Panc1 (cell line): ENCODE measurements around the gene PSMD12. TPM values are rescaled to one million over a fixed set of nuclear protein-coding genes. Genes with fewer than 3 reads are reported as not detected.

ENCODE experiments used
- ATAC-seq: fragments of 200-7000 bp; cut with Tn5 transposase; 2 replicates; pipeline ENCODE4 v1.9.1; 2020; ENCODE audit warnings: mild to moderate bottlenecking, moderate library complexity
- BruUV-seq: library from RNA; stranded (reverse); fragments of 400-500 nt; replicated peaks from 2 replicates; lab custom pipeline; 2021; lab: Mats Ljungman, UMichigan
- CTCF ChIA-PET: fragments of 300-600 bp; sonication (Branson Sonifier 250); formaldehyde crosslinking; loops from one replicate; lab custom pipeline; 2022; ENCODE audit warnings: antibody characterized with exemption; lab: Charles Lee
- POLR2A ChIA-PET: fragments of 300-600 bp; sonication (Branson Sonifier 250); formaldehyde crosslinking; loops from one replicate; lab custom pipeline; 2022; ENCODE audit warnings: antibody characterized with exemption; lab: Charles Lee
- DNase-seq: peaks from one replicate; pipeline ENCODE4 v3.0.0-alpha.2; 2010; ENCODE audit warnings: low read depth, low spot score
- H3K27ac ChIP-seq: 2 replicates; pipeline ENCODE4 v1.5.1; 2011; ENCODE audit warnings: mild to moderate bottlenecking, low read length, inconsistent platforms
- H3K27me3 ChIP-seq: fragments of 200-500 bp; sonication (Bioruptor generic); 2 replicates; pipeline ENCODE4 v1.6.0; 2014; ENCODE audit warnings: low read length, inconsistent platforms; ENCODE audit not compliant: control insufficient read depth, insufficient read depth
- H3K36me3 ChIP-seq: fragments of 200-500 bp; sonication (Bioruptor generic); 2 replicates; pipeline ENCODE4 v1.5.1; 2014; ENCODE audit warnings: inconsistent platforms, mild to moderate bottlenecking, low read length, moderate library complexity; ENCODE audit not compliant: control insufficient read depth, insufficient read depth
- H3K4me1 ChIP-seq: 2 replicates; pipeline ENCODE4 v1.5.1; 2011; ENCODE audit warnings: inconsistent platforms, mild to moderate bottlenecking, low read length, moderate library complexity; ENCODE audit not compliant: control insufficient read depth, insufficient read depth
- H3K4me3 ChIP-seq, 2 experiments: 2 replicates each; pipeline ENCODE4 v1.5.1; 2011 to 2012; ENCODE audit warnings: low read depth in 2 of 2, low read length in 2 of 2, mild to moderate bottlenecking in 2 of 2, inconsistent platforms in 1 of 2, moderate library complexity in 1 of 2
- H3K9me3 ChIP-seq: fragments of 200-500 bp; sonication (Bioruptor generic); 2 replicates; pipeline ENCODE4 v1.5.1; 2014; ENCODE audit warnings: low read depth, mild to moderate bottlenecking, inconsistent platforms, low read length, moderate library complexity; ENCODE audit not compliant: control insufficient read depth, insufficient read depth
- POLR2AphosphoS5 ChIP-seq: IDR thresholded peaks from 2 replicates; pipeline ENCODE4 v1.6.1; 2012; ENCODE audit warnings: mild to moderate bottlenecking, low read depth, low read length, moderate library complexity
- SIN3A ChIP-seq: IDR thresholded peaks from 2 replicates; pipeline ENCODE4 v1.6.1; 2012; ENCODE audit warnings: low read depth, mild to moderate bottlenecking, low read length, moderate library complexity, borderline replicate concordance; ENCODE audit not compliant: insufficient read depth
- TCF7L2 ChIP-seq: IDR thresholded peaks from 2 replicates; pipeline ENCODE4 v1.6.1; 2011; ENCODE audit warnings: mild to moderate bottlenecking, low read depth, low read length, inconsistent platforms
- in situ Hi-C: cut with HindIII; loops from 2 replicates; pipeline ENCODE4 v1.10.0; 2016; ENCODE audit warnings: low sequenced_read_pairs, low pct_unique_long_range_greater_than_20kb
- intact Hi-C: fragments of 100-400 bp; cut with micrococcal nuclease; formaldehyde crosslinking; loops from one replicate; pipeline ENCODE4 v1.10.0; 2022; ENCODE audit not compliant: unreplicated experiment
- total RNA-seq: library from RNA; stranded (reverse); gene quantifications from one replicate; pipeline ENCODE4 v1.2.1, GENCODE V29; 2021; ENCODE audit not compliant: unreplicated experiment
- TF ChIP-seq, protein P1 (sequence below), 2 experiments: IDR thresholded peaks; 2 replicates each; pipeline ENCODE4 v1.6.1; 2011 to 2012; ENCODE audit warnings: low read depth in 2 of 2, control low read depth in 1 of 2, low read length in 1 of 2, mild to moderate bottlenecking in 1 of 2, moderate library complexity in 1 of 2; ENCODE audit not compliant: insufficient read depth in 1 of 2
- TF ChIP-seq, protein P2 (sequence below): fragments of 450-650 bp; IDR thresholded peaks from 2 replicates; pipeline ENCODE4 v1.5.1; 2017; ENCODE audit warnings: mild to moderate bottlenecking

Gene PSMD12
- total RNA-seq, 1 experiment from 2014 or later, result 50.2 TPM

DNA sequence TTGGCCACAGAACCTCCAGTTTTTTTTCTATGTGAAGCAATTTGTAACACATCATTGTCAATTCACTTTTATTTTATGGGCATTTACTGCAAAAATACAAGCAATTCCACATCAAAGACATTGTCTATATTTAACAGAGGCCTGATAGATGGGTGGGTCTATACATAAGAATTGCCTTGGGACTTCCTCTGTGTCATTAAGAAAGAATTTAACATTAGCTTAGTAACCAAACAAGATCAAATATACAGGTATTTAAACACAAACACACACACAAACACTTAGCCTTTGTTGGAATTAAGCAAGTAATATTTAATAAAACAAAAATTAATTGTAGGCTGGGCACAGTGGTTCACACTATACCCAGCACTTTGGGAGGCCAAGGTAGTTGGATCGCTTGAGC, 6.4 kb upstream of the PSMD12 start:
- ATAC-seq, result no peak

GRCh38 chr17:67369676-67370075, 3.3 kb upstream of the PSMD12 start:
- H3K27me3 ChIP-seq, result no peaks in the 10 kb centered on the region
- peaks cover 10% of the 10 kb centered on the region; the same call in 1 of the 2 replicates for H3K36me3 ChIP-seq
- TF ChIP-seq, protein P1, sequence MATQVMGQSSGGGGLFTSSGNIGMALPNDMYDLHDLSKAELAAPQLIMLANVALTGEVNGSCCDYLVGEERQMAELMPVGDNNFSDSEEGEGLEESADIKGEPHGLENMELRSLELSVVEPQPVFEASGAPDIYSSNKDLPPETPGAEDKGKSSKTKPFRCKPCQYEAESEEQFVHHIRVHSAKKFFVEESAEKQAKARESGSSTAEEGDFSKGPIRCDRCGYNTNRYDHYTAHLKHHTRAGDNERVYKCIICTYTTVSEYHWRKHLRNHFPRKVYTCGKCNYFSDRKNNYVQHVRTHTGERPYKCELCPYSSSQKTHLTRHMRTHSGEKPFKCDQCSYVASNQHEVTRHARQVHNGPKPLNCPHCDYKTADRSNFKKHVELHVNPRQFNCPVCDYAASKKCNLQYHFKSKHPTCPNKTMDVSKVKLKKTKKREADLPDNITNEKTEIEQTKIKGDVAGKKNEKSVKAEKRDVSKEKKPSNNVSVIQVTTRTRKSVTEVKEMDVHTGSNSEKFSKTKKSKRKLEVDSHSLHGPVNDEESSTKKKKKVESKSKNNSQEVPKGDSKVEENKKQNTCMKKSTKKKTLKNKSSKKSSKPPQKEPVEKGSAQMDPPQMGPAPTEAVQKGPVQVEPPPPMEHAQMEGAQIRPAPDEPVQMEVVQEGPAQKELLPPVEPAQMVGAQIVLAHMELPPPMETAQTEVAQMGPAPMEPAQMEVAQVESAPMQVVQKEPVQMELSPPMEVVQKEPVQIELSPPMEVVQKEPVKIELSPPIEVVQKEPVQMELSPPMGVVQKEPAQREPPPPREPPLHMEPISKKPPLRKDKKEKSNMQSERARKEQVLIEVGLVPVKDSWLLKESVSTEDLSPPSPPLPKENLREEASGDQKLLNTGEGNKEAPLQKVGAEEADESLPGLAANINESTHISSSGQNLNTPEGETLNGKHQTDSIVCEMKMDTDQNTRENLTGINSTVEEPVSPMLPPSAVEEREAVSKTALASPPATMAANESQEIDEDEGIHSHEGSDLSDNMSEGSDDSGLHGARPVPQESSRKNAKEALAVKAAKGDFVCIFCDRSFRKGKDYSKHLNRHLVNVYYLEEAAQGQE (IDR thresholded peaks at IDR 0.05; ENCODE audit: insufficient read depth in 1 of 2, low read depth in 2 of 2, low read length in 1 of 2), result no peak
- TF ChIP-seq POLR2AphosphoS5, result no peak
- TF ChIP-seq, protein P2, sequence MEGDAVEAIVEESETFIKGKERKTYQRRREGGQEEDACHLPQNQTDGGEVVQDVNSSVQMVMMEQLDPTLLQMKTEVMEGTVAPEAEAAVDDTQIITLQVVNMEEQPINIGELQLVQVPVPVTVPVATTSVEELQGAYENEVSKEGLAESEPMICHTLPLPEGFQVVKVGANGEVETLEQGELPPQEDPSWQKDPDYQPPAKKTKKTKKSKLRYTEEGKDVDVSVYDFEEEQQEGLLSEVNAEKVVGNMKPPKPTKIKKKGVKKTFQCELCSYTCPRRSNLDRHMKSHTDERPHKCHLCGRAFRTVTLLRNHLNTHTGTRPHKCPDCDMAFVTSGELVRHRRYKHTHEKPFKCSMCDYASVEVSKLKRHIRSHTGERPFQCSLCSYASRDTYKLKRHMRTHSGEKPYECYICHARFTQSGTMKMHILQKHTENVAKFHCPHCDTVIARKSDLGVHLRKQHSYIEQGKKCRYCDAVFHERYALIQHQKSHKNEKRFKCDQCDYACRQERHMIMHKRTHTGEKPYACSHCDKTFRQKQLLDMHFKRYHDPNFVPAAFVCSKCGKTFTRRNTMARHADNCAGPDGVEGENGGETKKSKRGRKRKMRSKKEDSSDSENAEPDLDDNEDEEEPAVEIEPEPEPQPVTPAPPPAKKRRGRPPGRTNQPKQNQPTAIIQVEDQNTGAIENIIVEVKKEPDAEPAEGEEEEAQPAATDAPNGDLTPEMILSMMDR, result no peak
- no peak for TF ChIP-seq TCF7L2
- TF ChIP-seq SIN3A, result no peak
- no peak for DNase-seq
- peaks cover 8% of the 10 kb centered on the region for H3K4me1 ChIP-seq
- no peak overlapping the region for H3K4me3 ChIP-seq
- in situ Hi-C loops (no loop called here), intact Hi-C loops (no loop called here)
- H3K9me3 ChIP-seq, result no peaks in the 10 kb centered on the region
- no peak for ATAC-seq
- POLR2A ChIA-PET, result no interaction called here
- CTCF ChIA-PET, result no interaction called here
- no TSS peak for BruUV-seq
- H3K27ac ChIP-seq, result no peak overlapping the region

More for the DNA sequence above, 6.4 kb upstream of the PSMD12 start:
- ChIA-PET POLR2A (no interaction called here), CTCF (interaction anchor here (0.7 kb wide), 1 partner anchor 8 kb away, joined by 4 read pairs; no protein-coding TSS in a partner anchor)
- Histone ChIP-seq H3K27me3 (no peaks in the 10 kb centered on the region), H3K4me3 (no peak overlapping the region), H3K4me1 (peaks cover 12% of the 10 kb centered on the region), H3K27ac (no peak overlapping the region), H3K9me3 (no peaks in the 10 kb centered on the region), H3K36me3 (peaks cover 4% of the 10 kb centered on the region; the same call in 1 of the 2 replicates)
- in situ Hi-C loops (no loop called here), intact Hi-C loops (no loop called here)
- DNase-seq, result no peak
- BruUV-seq, result no TSS peak
- TF ChIP-seq, protein P1 (IDR thresholded peaks at IDR 0.05; ENCODE audit: insufficient read depth in 1 of 2, low read depth in 2 of 2, low read length in 1 of 2), result no peak
- no peak for TF ChIP-seq SIN3A
- TF ChIP-seq, protein P2, result no peak
